NCI-H2227 treated with DMSO at 0.1 percent for 48 hours (cell line): Measurements from ENCODE around the gene RTL9.

ENCODE experiments used
- DNase-seq: peaks from one replicate; lab custom pipeline; 2025; lab: John Stamatoyannopoulos, UW

RTL9 gene

DNA sequence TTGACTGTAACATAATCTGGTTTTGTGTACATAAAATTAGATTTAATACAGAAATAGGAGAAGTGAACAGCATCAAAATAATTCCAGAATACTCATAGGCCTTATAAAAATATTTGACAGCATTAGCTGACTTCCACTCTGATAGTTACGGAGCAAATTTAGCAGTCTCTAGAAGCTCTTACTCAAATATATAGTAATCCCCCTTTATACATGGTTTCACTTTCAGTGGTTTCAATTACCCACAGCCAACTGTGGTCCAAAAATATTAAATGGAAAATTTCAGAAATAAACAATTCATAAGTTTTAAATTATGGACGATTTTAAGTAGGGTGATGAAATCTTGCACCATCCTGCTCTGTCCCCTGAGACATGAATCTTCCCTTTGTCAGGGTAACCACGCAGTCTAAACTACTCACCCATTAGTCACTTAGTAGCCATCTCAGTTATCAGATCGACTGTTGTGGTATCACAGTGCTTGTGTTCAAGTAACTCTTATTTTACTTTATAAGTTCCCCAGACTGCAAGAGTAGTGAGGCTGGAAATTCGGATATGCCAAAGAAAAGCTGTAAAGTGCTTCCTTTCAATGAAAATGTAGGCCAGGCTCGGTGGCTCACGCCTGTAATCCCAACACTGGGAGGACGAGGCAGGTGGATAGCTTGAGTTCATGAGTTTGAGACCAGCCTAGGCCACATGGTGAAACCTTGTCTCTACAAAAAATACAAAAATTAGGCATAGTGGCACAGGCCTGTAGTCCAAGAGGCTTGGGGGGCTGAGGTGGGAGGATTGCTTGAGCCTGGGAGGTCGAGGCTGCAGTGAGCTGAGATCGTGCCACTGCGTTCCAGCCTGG is 17.2 kb upstream of the RTL9 start:
- no peak for DNase-seq

DNA sequence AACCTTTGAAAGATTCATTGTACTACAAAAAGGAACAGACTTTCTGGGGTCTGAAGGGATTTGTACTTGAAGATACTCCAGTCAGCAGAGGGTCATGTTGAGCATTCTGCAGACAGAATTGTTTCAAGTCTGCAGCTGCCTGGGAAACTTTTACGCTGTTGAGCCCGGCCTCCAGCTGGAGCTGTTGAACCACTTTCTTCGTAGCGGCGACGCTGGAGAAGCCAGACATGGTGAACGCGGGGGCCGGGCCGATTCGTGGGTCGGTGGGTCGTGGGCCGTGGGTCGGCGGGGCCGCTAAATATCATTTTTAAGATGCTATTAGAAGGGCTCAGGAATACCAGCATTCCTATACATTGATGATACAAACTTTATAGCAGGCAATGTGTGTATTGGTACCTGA is 12.0 kb upstream of the RTL9 start:
- DNase-seq = no peak

GRCh38 chrX:110359273-110359672 is 625 bp downstream of the RTL9 start:
- DNase-seq = no peak

- no peak for DNase-seq
Observed at GRCh38 chrX:110363244-110363643, 4.6 kb downstream of the RTL9 start.

- no peak for DNase-seq
Observed at GRCh38 chrX:110373310-110373709, 14.7 kb downstream of the RTL9 start.

GRCh38 chrX:110374559-110374958 is 15.9 kb downstream of the RTL9 start:
- no peak for DNase-seq

DNA sequence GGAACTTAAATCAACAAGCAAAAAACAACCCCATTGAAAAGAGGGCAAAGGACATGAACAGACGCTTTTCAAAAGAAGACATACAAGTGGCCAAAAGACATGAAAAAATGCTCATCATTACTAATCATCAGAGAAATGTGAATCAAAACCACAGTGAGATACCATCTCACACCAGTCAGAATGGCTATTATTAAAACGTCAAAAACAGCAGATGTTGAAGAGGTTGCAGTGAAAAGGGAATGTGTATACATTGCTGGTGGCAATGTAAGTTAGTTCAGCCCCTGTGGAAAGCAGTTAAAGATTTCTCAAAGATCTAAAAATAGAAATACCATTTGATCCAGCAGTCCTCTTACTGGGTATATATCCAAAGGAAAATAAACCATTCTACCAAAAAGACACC is 22.6 kb downstream of the RTL9 start:
- no peak for DNase-seq

DNA sequence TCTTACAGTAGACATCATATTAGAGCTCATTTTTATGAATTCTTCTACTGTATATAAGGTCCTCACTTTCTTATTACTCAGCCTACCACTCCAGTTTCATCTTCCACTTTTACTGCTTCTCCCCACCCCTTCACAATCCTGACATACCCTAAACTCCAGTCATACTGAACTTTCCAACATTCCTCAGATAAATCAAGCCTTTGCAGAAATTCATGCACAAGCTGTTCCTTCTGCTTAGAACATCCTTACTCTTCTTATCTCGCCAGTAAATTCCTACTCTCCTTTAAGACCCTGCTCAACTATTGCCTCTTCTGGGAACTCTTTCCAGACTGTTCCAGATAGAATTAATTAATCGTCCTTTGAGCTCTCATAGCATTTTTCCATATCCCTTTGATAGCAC is 24.8 kb downstream of the RTL9 start:
- no peak for DNase-seq

DNA sequence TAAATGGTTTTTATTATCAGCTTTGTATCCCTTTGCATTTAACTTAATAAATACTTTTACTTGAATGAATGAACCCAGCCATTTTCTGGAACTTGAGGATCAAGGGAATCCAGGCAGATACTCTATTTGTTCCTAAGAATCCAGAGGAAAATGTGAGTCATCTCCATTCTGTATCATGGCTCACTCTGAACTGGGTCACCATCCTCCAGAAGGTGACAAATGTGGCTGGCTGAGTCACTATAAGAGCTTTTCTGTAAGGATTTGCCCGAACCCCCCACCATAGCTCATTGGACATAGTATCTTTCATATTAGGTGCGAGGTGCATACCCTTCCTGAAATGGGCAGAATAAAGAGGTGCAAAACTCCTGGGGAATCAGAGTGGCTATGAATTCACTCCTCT is 25.8 kb downstream of the RTL9 start:
- DNase-seq = no peak

GRCh38 chrX:110389570-110389969 is 30.9 kb downstream of the RTL9 start:
- DNase-seq = no peak

GRCh38 chrX:110391086-110391485 is 32.4 kb downstream of the RTL9 start:
- no peak for DNase-seq

- DNase-seq = no peak
Observed at GRCh38 chrX:110394651-110395050, 36.0 kb downstream of the RTL9 start.

GRCh38 chrX:110395877-110396276 is 37.2 kb downstream of the RTL9 start:
- DNase-seq = no peak

- no peak for DNase-seq
Observed at GRCh38 chrX:110396735-110397134, 38.1 kb downstream of the RTL9 start.

DNA sequence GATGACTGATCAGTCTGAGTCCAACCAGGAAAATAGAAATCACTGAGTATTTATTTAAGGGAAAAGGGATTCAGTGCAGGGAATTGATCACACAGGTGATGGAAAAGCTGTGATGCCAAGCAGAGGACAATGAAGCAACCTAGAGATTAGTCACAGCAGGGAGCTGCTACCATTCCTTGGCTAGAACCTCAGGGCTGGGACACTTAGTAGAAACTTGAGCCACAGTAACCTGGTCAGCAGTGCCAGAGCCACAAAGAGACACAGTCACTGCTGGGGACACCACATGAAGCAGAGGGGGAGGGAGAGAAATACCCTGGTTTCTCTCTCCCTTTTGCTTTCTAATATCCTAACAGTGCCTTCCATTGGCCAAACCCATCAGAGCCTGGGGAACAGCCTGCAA is 38.7 kb downstream of the RTL9 start:
- no peak for DNase-seq

GRCh38 chrX:110397904-110398303 is 39.3 kb downstream of the RTL9 start:
- no peak for DNase-seq

GRCh38 chrX:110399497-110399896 is 40.8 kb downstream of the RTL9 start:
- no peak for DNase-seq

GRCh38 chrX:110399966-110400365 is 41.3 kb downstream of the RTL9 start:
- DNase-seq = no peak

GRCh38 chrX:110401135-110401534 is 42.5 kb downstream of the RTL9 start:
- DNase-seq = no peak

GRCh38 chrX:110402091-110402849 is 43.6 kb downstream of the RTL9 start:
- no peak for DNase-seq

GRCh38 chrX:110402850-110403221 is 44.2 kb downstream of the RTL9 start:
- no peak for DNase-seq

DNA sequence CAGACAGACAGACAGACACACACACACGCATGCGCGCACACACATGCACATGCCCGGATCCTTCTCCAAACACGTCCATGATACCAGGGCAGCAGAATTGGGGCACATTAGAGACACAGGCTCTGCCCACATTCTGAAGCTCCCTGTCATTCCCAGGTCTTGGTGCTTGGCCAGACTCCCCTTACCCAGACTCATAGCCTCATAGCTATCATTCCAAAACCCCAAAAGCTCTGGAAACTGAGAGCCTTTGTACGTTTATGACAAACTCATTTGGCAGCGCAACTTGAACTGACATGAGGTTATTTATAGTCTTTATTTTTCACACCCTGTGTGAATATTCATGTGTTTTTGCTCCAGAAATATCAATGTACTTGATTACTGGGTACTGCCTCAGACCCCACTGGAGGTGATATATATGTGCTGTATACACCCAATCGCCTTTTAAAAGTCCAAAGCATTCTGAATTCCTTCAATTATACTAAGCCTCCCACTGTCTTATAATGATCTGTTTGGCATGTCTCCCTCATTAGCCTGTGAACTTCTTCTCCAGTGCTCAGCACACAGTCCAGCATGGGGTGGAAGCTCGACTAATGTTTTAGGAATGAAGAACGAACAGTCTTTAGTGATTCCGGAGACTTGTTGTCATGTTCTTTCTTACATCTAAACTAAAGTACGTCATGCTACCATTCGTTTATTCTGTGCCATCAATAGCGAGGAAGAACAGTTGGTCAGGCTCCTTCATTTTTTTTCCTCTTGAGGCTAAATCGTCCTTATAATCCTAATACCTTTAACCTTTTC is 45.0 kb downstream of the RTL9 start:
- DNase-seq = no peak

DNA sequence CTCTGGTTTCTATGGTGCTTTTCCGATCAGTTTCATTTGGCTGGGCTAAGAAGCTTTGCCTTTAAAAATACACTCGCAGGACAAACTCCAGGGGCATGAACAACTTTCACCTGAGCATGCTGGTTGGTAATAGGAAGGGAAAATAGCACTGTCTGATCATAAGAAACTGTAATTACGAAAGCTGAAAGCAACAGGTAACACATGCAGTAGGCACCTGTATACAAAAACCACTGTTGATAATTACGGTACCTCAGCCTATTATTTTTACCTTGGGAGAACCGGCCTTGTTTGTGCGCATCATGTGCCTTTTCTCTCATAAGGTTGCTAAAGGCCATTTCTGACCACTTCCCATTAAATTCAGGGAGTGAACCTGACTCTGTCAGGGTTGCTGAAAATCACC is 45.7 kb downstream of the RTL9 start:
- DNase-seq = no peak
